Fibroblast of villous mesenchyme (primary cell): ENCODE measurements around the gene ZNF223. TPM values are rescaled to one million over a fixed set of nuclear protein-coding genes. Genes with fewer than 3 reads are reported as not detected.

ENCODE experiments used
- DNase-seq: peaks from one replicate; pipeline ENCODE4 v3.0.0-alpha.2; 2010; ENCODE audit warnings: low read depth
- H3K4me3 ChIP-seq: 2 replicates; pipeline ENCODE4 v1.5.1; 2011; ENCODE audit warnings: low read depth, mild to moderate bottlenecking, low read length
- total RNA-seq: library from RNA; depleted of rRNA; stranded (reverse); fragments of >200 nt; gene quantifications from 2 replicates; pipeline ENCODE4 v1.2.3, GENCODE V29; 2012
- TF ChIP-seq, protein P1 (sequence below): IDR thresholded peaks from 2 replicates; pipeline ENCODE4 v1.5.1; 2012; ENCODE audit warnings: low read depth, mild to moderate bottlenecking, low read length; ENCODE audit not compliant: insufficient read depth

Gene ZNF223
- 4.5 and 5.6 TPM in 2 replicates for total RNA-seq

DNA sequence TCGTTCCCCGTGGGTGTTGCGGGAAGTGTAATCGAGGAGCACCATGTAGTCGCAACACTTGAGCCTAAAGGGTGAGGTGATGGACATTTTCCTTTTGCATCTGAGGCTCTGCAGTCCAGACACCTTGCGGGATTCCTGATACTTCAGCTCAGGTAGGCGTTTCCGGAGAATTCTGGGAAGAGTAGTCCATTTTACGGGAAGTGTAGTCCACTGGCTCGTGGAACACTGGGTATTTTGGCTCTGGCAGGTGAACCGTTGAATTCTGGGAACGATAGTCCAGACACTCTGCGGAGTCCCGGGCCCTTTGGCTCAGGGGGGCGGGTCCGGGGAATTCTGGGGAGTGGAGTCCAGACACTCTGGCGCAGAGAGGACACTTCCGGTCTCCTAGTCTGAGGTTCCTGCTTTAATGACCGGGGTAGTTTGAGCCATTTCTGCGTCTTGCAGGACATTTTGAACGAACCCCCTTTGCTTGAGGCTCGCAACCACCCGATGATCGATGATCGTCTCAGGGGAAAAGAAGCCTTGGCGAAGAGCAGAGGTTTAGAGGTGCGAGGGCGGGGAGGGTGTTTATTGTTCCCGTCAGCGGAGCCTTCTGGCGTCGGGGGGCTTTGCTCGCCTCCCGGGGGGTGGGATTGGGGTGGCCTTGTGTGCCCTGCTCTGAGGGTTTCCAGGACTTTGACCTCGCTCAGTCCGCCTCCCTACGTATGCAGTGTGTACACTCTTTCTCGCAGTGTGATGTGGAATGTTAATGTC lies at the start of gene ZNF223:
Gene ZNF223, plus strand, starts transcription at position 387 of the 753 bp plus-strand sequence. CDS start 3,141 bp downstream, outside the sequence.
- peak; percentile 91 for DNase-seq
- peak within 1 kb of the TSS; percentile 95 for H3K4me3 ChIP-seq
- TF ChIP-seq, protein P1, sequence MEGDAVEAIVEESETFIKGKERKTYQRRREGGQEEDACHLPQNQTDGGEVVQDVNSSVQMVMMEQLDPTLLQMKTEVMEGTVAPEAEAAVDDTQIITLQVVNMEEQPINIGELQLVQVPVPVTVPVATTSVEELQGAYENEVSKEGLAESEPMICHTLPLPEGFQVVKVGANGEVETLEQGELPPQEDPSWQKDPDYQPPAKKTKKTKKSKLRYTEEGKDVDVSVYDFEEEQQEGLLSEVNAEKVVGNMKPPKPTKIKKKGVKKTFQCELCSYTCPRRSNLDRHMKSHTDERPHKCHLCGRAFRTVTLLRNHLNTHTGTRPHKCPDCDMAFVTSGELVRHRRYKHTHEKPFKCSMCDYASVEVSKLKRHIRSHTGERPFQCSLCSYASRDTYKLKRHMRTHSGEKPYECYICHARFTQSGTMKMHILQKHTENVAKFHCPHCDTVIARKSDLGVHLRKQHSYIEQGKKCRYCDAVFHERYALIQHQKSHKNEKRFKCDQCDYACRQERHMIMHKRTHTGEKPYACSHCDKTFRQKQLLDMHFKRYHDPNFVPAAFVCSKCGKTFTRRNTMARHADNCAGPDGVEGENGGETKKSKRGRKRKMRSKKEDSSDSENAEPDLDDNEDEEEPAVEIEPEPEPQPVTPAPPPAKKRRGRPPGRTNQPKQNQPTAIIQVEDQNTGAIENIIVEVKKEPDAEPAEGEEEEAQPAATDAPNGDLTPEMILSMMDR = no peak

DNA sequence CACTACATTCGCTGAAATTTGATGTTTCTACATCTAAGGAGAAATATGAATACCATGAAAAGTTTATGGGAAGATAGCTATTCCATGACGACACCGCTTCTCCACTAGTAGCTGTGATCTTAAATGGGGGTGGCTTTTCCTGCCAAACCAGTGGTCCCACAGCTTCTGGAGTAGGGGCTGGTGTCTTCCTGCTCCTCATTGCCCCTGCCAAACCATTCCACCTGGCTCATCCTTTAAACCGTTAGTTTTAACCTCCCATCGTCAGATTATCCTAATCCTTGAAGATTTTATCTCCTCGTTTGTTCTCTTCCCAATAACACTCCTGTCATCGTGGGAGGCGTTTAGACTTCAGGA lies 49.6 kb upstream of the ZNF223 start:
- TF ChIP-seq, protein P1 = no peak
- peak overlapping the region; percentile 80 for H3K4me3 ChIP-seq
- peak; percentile 3 for DNase-seq

DNA sequence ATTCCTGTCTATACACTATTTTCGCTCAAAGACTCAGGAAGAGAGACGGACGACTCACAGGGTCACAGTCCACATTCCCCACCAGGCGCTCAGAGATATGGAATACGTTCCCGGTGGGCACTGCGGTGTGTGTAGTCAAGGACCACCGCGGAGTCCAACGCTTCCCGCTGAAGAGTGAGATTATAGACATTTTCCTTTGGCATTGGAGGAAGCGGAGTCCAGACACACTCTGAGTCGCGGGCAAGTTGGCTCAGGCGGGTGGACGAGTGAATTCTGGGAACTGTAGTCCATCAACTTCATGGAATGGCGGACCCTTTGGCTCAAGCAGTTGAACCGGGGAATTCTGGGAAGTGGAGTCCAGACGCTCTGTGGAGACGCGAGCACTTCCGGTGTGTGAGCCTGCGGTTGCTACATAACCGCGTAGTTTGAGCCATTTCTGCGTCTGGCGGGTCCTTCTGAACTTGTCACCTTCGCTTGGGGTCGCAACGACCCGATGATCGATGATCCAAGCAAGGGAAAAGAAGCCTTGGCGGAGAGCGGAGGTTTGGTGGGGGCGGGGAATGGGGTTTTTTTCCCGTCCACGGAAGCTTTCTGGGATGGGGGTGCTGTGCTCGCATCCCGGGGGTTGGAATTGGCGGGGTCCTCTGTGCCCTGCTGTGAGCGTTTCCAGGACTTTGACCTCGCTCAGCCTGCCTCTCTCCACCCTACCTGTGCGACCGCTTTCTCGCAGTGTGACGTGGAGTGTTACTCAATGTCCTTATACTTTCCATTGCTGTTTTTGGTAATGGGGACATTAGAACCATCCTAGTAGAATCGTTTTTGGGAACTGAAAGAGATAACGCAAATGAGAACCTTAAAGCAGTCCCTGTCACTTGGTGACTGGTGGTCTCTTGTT lies 49.0 kb upstream of the ZNF223 start, which contains the start of gene ZNF230:
Gene ZNF230, plus strand, starts transcription at position 392 of the 895 bp plus-strand sequence. CDS start 4,122 bp downstream, outside the sequence.
- peak within 1 kb of the TSS; percentile 80 for H3K4me3 ChIP-seq
- TF ChIP-seq, protein P1 = no peak
- DNase-seq = peak; percentile 96

DNA sequence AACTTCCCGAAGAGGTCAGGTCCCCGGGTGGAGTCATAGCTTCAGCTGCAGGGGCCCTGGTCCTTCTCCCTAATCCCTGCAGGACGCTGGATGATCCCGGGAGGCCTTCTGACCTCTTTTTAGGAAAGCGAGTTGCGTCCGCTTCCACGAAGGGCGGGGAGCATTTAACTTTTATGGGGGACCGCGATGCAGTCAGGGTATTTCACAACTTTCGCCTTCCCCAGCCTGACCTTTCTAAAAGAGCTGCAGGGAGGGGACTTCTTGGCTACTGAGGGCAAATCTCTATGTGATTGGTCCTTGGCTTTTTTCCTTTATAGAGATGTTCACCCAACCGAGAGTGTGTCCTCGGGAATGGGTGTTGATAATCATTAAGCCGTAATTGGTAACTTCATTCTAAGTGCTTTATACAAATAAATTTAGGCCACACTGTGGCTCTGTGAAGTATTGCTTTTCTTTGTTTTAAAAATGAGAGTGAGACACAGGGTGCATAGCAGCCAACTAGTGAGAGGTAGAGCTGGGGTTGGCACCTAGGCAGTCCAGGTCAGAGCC lies 48.3 kb upstream of the ZNF223 start:
- peak overlapping the region; percentile 80 for H3K4me3 ChIP-seq
- peak; percentile 58 for DNase-seq

DNA sequence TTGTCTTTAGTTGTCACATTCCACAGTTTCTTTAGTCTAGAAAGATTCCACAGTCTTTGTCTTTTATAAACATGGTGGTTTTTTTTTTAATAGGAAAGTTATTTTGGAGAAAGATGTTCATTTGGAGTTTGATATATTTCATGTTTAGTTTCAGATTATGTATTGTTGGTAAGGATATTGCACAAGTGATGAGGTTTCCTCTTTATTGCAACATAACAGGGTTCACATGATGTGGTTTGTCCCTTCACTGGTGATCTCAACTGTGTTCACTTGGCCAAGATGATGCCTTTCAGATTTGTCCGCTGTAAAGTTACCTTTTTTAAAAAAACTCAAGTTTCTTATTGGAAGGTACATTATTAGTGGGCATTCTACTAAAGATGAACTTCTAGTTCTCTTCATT lies 45.9 kb upstream of the ZNF223 start:
- no peak overlapping the region for H3K4me3 ChIP-seq
- TF ChIP-seq, protein P1 = no peak
- peak; percentile 47 for DNase-seq

More for the DNA sequence above, 48.3 kb upstream of the ZNF223 start:
- TF ChIP-seq, protein P1 = no peak

DNA sequence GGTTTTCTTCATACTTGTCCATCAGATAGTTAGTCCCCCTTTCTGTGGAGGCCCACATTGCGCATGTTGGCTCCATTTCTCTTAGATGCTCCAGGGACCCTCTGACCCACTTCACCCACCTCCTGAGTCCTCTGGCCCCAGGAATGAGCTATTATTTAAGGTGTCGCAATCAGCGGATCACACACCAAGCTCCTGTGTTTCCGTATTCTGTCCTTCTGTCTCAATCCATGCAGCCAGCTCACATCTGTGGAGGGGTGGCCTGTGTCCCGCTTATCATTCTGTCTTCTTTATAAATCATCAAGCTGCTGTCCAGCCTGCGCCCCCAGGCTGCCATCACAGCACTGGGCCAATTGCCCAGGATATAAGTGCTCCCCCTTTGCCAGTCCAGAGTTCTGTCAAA lies 44.4 kb upstream of the ZNF223 start:
- DNase-seq = no peak
- TF ChIP-seq, protein P1 = no peak
- H3K4me3 ChIP-seq = no peak overlapping the region
